Activated CD4-positive, alpha-beta memory T cell treated with anti-CD3 and anti-CD28 coated beads, Interleukin-2, amount 10 ng/mL, durations not matched to agents 7 days and 5 days (primary cell): Measurements from ENCODE around the gene C2orf49. TPM values are rescaled to one million over a fixed set of nuclear protein-coding genes. Genes with fewer than 3 reads are reported as not detected.

Source experiments
- CTCF ChIA-PET: fragments of 350-600 bp; sonication (Branson Sonifier 250); formaldehyde crosslinking; loops from one replicate; lab custom pipeline; 2021; ENCODE audit warnings: antibody characterized with exemption, inconsistent platforms; lab: Charles Lee
- POLR2A ChIA-PET: fragments of 350-600 bp; sonication (Branson Sonifier 250); formaldehyde crosslinking; loops from one replicate; lab custom pipeline; 2021; ENCODE audit warnings: antibody characterized with exemption; lab: Charles Lee
- DNase-seq: peaks from one replicate; pipeline ENCODE4 v3.0.0-alpha.2; 2020
- H3K27ac Mint-ChIP-seq: one replicate; pipeline ENCODE4 v1.8.0; 2021; ENCODE audit warnings: mild to moderate bottlenecking, mixed read lengths
- H3K27me3 Mint-ChIP-seq: one replicate; pipeline ENCODE4 v1.8.0; 2021; ENCODE audit warnings: mixed read lengths
- H3K36me3 Mint-ChIP-seq: one replicate; pipeline ENCODE4 v1.8.0; 2021; ENCODE audit warnings: low read depth, mixed read lengths
- H3K4me1 Mint-ChIP-seq: one replicate; pipeline ENCODE4 v1.8.0; 2021; ENCODE audit warnings: mixed read lengths
- H3K4me3 Mint-ChIP-seq: one replicate; pipeline ENCODE4 v1.8.0; 2021; ENCODE audit warnings: mild to moderate bottlenecking, mixed read lengths
- H3K9me3 Mint-ChIP-seq: one replicate; pipeline ENCODE4 v1.8.0; 2021; ENCODE audit warnings: mixed read lengths
- total RNA-seq, 2 experiments: library from RNA; stranded (reverse); gene quantifications; one replicate each; pipeline ENCODE4 v1.2.3, GENCODE V29; 2021

Gene C2orf49
- total RNA-seq, 2 experiments from 2014 or later = 22.0 to 23.5 TPM

DNA sequence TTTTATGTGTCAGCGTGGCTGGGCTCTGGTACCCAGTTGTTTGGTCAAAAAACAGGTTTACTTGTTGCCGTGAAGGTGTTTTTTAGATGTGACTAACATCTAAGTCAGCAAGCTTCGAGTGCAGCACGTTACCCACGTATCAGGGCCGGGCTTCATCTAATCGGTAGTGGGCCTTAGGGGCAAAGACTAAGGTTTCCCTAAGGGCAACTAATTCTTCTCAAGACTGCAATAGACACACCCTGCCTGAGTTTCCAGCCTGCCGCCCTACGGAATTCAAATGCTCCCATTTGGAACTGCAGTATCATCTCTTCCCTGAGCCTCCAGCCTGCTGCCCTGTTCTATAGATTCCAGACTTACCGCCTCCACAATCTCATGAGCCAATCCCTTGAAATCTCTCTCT, 33.8 kb downstream of the C2orf49 start:
- CTCF ChIA-PET = interaction anchor here (1.0 to 3.0 kb wide), 4 partner anchors 8 to 150 kb away, joined by 3 to 10 read pairs (median 6); no protein-coding TSS in a partner anchor
- no peak overlapping the region for H3K27ac Mint-ChIP-seq
- peaks cover 2% of the 10 kb centered on the region for H3K27me3 Mint-ChIP-seq

DNA sequence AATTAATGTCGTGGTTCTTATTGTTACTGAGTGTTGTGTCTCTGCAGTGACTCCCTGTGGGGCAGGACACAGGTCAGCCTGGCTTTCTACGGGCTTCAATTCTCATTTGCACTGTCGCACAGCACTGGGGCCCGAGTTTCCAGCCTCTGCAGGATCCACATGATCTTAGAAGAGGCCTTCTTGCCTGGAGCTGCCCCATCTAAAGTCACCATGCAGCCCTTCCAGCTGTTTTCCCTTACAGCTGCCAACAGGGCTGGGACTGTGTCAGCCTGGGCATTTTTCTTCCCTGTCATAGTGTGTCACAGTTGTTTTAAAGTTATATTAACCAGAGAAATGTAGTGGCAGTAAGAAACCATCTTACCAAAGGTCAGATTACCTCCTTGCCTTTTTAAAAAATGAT, 34.5 kb downstream of the C2orf49 start:
- ChIA-PET CTCF (interaction anchor here (1.2 to 3.0 kb wide), 3 partner anchors 8 to 149 kb away, joined by 3 to 10 read pairs (median 8); no protein-coding TSS in a partner anchor), POLR2A (interaction anchor here (2.0 kb wide), 1 partner anchor 149 kb away, joined by 5 read pairs; no protein-coding TSS in a partner anchor)
- no peak overlapping the region for H3K27ac Mint-ChIP-seq
- peaks cover 3% of the 10 kb centered on the region for H3K36me3 Mint-ChIP-seq
- no peak overlapping the region for H3K4me3 Mint-ChIP-seq
- peaks cover 2% of the 10 kb centered on the region for H3K27me3 Mint-ChIP-seq
- no peaks in the 10 kb centered on the region for H3K9me3 Mint-ChIP-seq
- peaks cover 37% of the 10 kb centered on the region for H3K4me1 Mint-ChIP-seq
- no peak for DNase-seq

More for the DNA sequence above, 33.8 kb downstream of the C2orf49 start:
- DNase-seq = no peak
- H3K36me3 Mint-ChIP-seq = peaks cover 3% of the 10 kb centered on the region
- no peak overlapping the region for H3K4me3 Mint-ChIP-seq
- H3K9me3 Mint-ChIP-seq = no peaks in the 10 kb centered on the region
- POLR2A ChIA-PET = interaction anchor here (2.0 kb wide), 1 partner anchor 150 kb away, joined by 5 read pairs; no protein-coding TSS in a partner anchor
- H3K4me1 Mint-ChIP-seq = peaks cover 37% of the 10 kb centered on the region

DNA sequence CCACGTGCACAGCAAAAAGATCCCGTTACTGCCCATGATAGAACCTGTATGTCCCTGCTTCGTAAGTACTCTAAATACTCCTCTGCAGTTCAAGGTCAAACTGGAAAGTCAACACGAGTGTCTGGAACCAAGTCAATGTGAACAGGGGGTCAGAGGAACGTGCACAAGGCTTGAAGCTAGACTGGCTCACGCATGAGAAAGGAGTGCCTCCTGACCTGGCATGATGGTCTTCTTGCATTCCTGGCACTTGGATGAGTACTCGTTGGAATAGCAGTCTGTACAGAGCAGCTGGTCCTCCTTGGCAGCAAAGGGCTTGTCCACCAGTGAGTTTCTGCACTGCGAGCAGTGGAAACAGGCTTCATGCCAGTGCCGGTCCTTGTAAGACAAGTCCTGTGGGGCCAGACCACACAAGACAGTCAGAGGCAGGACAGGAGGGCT, 36.0 kb downstream of the C2orf49 start:
- H3K4me3 Mint-ChIP-seq = peak overlapping the region; percentile 70
- CTCF ChIA-PET = interaction anchor here (3.0 kb wide), 1 partner anchor 10 kb away, joined by 8 read pairs; no protein-coding TSS in a partner anchor

DNA sequence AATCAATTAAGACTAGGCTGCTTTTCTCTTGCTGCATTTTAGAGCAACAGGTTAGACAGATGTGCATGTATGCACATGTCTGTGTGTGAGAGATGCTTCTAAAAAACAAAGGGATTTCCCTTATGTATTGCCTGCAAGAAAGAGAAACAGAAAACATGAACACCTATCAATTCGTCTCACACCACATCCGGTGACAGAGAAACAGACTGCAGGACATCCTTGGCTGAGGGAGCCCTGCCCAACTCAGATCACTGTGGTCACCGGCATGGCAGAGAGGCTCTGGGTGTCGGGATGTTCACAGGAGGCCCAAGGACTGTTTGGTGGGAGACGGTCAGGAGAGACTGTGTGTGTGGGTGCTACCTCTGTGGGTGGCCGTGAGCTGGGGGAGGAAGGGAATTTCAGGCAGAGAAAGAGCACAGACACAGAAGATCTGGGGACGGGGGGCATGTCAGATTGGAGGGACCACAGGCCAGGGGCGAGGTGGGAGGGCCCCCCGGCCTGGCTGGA, 36.6 kb downstream of the C2orf49 start:
- H3K4me1 Mint-ChIP-seq = peaks cover 37% of the 10 kb centered on the region
- H3K9me3 Mint-ChIP-seq = no peaks in the 10 kb centered on the region
- H3K36me3 Mint-ChIP-seq = no peaks in the 10 kb centered on the region
- DNase-seq = peak; percentile 69
- no peaks in the 10 kb centered on the region for H3K27me3 Mint-ChIP-seq
- peak overlapping the region; percentile 92 for H3K27ac Mint-ChIP-seq
- ChIA-PET CTCF (interaction anchor here (0.7 to 3.0 kb wide), 2 partner anchors 11 to 203 kb away, joined by 3 to 8 read pairs; no protein-coding TSS in a partner anchor), POLR2A (no interaction called here)
- H3K4me3 Mint-ChIP-seq = peak overlapping the region; percentile 70

More for the DNA sequence above, 36.0 kb downstream of the C2orf49 start:
- POLR2A ChIA-PET = no interaction called here
- H3K36me3 Mint-ChIP-seq = no peaks in the 10 kb centered on the region
- H3K27ac Mint-ChIP-seq = peak overlapping the region; percentile 92
- no peaks in the 10 kb centered on the region for H3K27me3 Mint-ChIP-seq
- H3K4me1 Mint-ChIP-seq = peaks cover 37% of the 10 kb centered on the region
- DNase-seq = no peak
- H3K9me3 Mint-ChIP-seq = no peaks in the 10 kb centered on the region

DNA sequence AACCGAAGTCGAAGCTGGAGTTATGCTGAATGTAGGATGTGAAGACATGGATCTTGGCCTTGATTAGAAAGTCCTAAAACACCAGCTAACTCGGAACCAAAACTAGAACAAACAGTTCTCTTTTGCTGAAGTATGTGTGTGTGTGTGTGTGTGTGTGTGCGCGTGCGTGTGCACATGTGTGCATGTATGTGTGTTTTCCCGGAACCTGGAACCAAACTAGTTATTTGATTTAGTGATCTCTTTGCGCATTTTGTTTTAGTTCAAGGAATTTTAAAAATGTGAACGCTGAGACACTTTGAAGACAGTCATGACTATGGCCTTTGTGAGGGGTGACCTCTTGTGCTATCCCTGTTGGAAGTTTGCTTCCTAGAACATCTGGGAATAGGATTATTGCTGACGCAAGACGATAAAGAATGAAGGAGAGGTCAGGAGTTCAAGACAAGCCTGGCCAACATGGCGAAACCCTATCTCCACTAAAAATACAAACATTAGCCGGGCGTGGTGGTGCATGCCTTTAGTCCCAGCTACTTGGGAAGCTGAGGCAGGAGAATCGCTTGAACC, 37.7 kb downstream of the C2orf49 start:
- no peak overlapping the region for H3K4me3 Mint-ChIP-seq
- no peaks in the 10 kb centered on the region for H3K27me3 Mint-ChIP-seq
- no peaks in the 10 kb centered on the region for H3K9me3 Mint-ChIP-seq
- CTCF ChIA-PET = no interaction called here
- H3K36me3 Mint-ChIP-seq = no peaks in the 10 kb centered on the region
- peaks cover 31% of the 10 kb centered on the region for H3K4me1 Mint-ChIP-seq
- no peak for DNase-seq
- H3K27ac Mint-ChIP-seq = no peak overlapping the region
- POLR2A ChIA-PET = no interaction called here

DNA sequence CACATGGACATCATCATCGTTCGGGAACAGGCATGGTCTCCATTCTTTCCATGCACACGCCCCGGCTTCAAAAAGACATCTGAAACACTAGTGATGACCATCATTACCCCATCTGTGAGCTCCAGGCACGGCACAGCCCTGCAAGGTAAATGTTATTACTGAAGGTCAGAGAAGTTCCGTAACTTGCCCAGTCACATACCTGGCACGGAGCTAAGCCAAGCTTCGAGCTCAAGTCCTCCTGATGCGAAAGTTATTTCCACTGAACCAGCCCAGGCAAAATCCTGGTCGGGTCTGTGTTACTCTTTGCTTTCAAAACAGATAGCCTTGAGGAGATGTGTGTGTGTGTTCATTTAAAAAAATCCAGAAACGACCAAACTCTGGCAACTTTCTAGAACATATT, 38.7 kb downstream of the C2orf49 start:
- Mint-ChIP-seq H3K36me3 (no peaks in the 10 kb centered on the region), H3K27me3 (no peaks in the 10 kb centered on the region), H3K4me1 (peaks cover 27% of the 10 kb centered on the region), H3K27ac (no peak overlapping the region), H3K9me3 (no peaks in the 10 kb centered on the region), H3K4me3 (no peak overlapping the region)
- ChIA-PET POLR2A (no interaction called here), CTCF (no interaction called here)
- DNase-seq = no peak

DNA sequence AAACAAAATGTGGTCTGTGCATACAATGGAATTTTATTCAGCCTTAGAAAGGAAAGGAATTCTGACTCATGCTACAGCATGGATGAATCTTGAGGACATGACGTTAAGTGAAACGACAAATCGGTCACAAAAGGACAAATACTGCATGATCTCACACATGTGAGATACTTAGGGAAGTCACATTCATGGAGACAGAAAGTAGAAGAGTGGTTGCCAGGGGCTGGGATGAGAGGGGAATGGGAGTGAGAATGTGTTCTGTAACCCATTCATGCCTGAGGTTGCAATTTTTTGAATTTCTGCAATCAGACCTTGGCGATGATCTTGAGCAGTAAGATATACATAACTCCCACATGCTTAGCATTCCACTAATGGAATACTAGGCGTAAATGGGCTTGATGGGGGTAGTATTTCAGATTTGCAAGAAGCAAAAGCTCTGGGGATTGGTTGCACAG, 39.5 kb downstream of the C2orf49 start:
- no peak for DNase-seq
- peaks cover 25% of the 10 kb centered on the region for H3K4me1 Mint-ChIP-seq
- H3K9me3 Mint-ChIP-seq = no peaks in the 10 kb centered on the region
- ChIA-PET CTCF (no interaction called here), POLR2A (no interaction called here)
- no peak overlapping the region for H3K4me3 Mint-ChIP-seq
- H3K27me3 Mint-ChIP-seq = no peaks in the 10 kb centered on the region
- H3K36me3 Mint-ChIP-seq = no peaks in the 10 kb centered on the region
- no peak overlapping the region for H3K27ac Mint-ChIP-seq

DNA sequence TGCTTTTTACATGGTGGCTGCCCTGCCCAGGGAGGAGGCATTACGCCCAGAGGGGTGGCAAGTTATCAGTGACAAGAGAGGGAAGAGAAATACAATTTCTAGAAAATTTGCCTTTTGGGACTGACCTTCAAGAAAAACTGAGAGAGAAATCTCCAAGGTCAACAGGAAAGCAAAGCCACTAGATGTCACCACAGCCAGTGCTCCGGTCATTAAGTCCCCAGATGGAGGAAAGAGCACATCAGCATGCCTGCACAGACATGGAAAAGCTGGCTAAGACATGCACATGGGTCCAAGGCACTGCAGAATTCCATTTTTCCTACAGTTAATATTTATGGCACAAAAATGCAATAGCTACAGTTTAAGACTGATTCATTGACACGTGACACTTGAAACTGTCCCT, 40.5 kb downstream of the C2orf49 start:
- peaks cover 23% of the 10 kb centered on the region for H3K4me1 Mint-ChIP-seq
- no peaks in the 10 kb centered on the region for H3K36me3 Mint-ChIP-seq
- no peaks in the 10 kb centered on the region for H3K27me3 Mint-ChIP-seq
- H3K9me3 Mint-ChIP-seq = no peaks in the 10 kb centered on the region
- no peak for DNase-seq
- no peak overlapping the region for H3K27ac Mint-ChIP-seq
- ChIA-PET POLR2A (no interaction called here), CTCF (no interaction called here)
- no peak overlapping the region for H3K4me3 Mint-ChIP-seq

DNA sequence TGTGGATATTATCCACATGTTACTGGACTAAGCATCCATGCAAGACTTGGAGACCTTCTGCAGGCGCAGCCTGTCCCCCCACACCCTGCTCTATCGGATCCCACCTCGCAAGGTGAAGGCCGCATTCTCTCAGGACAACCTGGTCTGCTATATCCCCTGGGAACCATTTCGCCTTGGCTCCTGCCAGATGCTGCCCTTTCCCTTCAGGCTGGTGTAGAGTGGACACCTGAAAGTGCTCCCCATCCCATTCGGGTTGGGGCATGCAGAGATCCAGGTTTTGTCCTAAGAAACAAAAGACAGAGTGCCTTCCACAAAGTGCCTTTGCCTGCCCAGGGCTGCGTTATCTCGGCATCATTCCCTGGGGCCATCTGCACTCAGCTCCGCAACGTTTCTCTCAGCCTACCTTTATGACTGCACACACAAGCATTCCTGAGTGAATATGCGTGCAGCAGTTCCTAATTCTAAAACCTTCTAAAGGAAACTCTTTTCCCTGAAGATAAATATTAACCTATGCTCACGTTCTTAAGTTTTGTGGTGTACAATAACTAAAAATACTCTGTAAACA, 41.0 kb downstream of the C2orf49 start:
- Mint-ChIP-seq H3K36me3 (no peaks in the 10 kb centered on the region), H3K9me3 (no peaks in the 10 kb centered on the region), H3K4me1 (peaks cover 18% of the 10 kb centered on the region), H3K4me3 (no peak overlapping the region), H3K27me3 (no peaks in the 10 kb centered on the region), H3K27ac (no peak overlapping the region)
- ChIA-PET POLR2A (no interaction called here), CTCF (no interaction called here)
- DNase-seq = no peak

DNA sequence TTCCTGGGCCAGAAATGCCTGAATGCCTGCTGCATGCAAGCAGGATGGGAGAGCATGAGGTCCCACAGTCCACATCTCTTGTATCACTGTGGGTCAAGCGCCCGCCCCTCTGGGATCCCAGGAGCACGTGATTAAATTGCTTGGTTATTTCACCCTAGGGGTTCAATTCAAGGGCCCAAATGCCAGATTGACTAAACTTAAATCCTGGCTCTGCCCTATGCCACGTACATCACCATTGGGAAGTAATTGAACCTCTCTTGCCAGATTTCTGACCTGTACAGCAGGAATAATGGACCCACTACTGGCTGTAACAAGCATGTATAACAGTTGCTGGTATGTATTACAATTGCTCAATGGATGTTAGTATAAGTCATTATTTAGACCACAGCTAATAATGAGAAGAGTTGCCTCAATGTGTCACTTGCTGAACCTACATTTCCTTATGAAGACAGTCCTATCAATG, 41.6 kb downstream of the C2orf49 start:
- H3K27me3 Mint-ChIP-seq = no peaks in the 10 kb centered on the region
- DNase-seq = no peak
- no peak overlapping the region for H3K4me3 Mint-ChIP-seq
- no peaks in the 10 kb centered on the region for H3K9me3 Mint-ChIP-seq
- POLR2A ChIA-PET = no interaction called here
- H3K27ac Mint-ChIP-seq = no peak overlapping the region
- H3K36me3 Mint-ChIP-seq = no peaks in the 10 kb centered on the region
- peaks cover 12% of the 10 kb centered on the region for H3K4me1 Mint-ChIP-seq
- CTCF ChIA-PET = no interaction called here

DNA sequence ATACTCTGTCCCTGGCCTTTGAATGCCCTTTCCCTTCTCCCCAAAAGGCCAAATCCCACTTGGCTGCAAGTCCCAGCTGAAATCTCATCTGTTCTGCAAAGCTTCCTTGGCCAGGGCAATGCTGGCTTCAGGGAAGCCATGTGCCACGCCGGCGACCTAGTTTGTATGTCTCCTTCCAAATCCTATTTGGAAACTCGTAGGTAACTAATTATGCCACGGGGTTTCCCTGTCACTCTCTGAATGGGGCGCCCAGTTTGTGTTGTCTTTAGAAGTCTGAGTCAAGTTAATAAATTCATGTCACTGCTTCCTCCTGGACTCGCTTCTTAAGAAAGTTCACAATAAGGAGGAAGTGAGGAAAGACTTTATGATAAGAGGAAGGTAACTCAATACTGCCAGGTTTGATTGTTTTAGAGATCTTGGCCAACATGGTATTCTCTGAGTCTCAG, 42.4 kb downstream of the C2orf49 start:
- no peak for DNase-seq
- Mint-ChIP-seq H3K9me3 (no peaks in the 10 kb centered on the region), H3K4me3 (no peak overlapping the region), H3K4me1 (peaks cover 4% of the 10 kb centered on the region), H3K27me3 (no peaks in the 10 kb centered on the region), H3K36me3 (no peaks in the 10 kb centered on the region), H3K27ac (no peak overlapping the region)
- CTCF ChIA-PET = no interaction called here
- POLR2A ChIA-PET = no interaction called here

DNA sequence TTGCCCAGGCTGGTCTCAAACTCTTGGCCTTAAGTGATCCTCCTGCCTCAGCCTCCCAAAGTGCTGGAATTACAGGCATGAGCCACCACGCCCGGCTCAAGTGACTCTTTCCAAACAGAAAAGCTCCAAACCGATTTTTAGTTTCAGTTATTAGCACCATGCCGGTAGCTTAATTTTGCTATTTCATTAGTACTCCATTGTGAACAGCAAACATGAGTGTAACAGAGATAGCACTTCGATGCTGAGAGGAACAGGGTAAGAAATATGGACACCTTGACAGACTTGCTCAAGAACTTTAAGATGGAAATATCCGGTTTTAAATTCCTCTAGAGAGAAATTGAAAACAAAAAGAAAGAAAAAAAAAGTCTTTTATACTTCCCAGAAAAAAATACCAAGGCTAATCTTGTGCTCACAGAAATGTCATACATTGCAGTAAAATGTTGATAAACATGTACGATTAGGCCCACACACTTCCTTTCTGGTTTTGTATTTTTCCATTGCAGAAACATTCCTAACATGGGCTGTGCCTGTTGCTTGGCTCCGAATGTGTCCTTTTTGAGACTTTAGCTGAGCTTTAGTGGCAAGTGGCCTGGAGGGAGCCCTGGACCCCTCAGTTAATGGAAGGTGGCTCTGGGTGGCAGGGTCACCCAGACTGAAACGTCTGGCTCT, 43.2 kb downstream of the C2orf49 start:
- CTCF ChIA-PET = no interaction called here
- Mint-ChIP-seq H3K27ac (no peak overlapping the region), H3K27me3 (no peaks in the 10 kb centered on the region), H3K4me3 (no peak overlapping the region), H3K9me3 (no peaks in the 10 kb centered on the region), H3K36me3 (no peaks in the 10 kb centered on the region), H3K4me1 (peaks cover 1% of the 10 kb centered on the region)
- no peak for DNase-seq
- POLR2A ChIA-PET = no interaction called here

DNA sequence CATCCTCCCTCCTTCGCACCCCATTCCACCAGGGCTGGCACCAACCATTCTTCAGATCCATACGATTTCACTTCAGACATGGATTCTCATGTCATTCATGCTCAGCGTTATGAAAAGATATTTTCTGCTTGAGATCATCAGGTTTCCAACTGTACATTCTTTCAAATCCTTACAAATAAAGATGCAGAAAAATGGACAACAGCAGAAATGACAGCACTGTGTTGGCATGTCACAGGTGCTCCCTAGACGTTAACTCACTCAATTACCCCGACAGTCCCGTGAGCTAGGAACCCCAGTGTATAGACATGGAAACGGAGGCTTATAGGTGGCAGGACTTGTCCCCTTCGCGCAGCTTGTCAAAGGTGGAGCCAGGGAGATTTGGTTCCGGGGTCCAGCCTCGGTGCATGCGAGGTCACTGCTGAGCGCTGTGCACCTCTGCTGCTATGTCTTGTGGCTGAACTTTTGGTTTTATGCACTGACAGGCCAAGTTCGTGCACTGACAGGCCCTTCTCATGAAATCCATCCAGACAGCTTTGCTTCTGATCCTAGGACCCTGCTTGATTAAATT, 43.8 kb downstream of the C2orf49 start:
- ChIA-PET CTCF (no interaction called here), POLR2A (no interaction called here)
- no peak for DNase-seq
- H3K4me1 Mint-ChIP-seq = peaks cover 1% of the 10 kb centered on the region
- H3K27me3 Mint-ChIP-seq = no peaks in the 10 kb centered on the region
- H3K9me3 Mint-ChIP-seq = no peaks in the 10 kb centered on the region
- H3K36me3 Mint-ChIP-seq = no peaks in the 10 kb centered on the region
- no peak overlapping the region for H3K27ac Mint-ChIP-seq
- H3K4me3 Mint-ChIP-seq = no peak overlapping the region
